ENCODE measurements around the gene HYAL4.
"Not testable (repeated sequence)": the region's sequence is repeated elsewhere in the genome, so short reads cannot be mapped to it uniquely, and the experiment has no call there.

HYAL4 gene

GRCh38 chr7:123819001-123819400 is 26.0 kb upstream of the HYAL4 start:
- H3K27ac ChIP-seq (ENCODE audit: low read depth, low read length) = no peak overlapping the region
- no peak overlapping the region for H3K4me3 ChIP-seq (ENCODE audit: low read depth in 1 of 5, low read length in 5 of 5)
- no peaks in the 10 kb centered on the region for H3K9me3 ChIP-seq (ENCODE audit: control insufficient read depth in 5 of 5, low read length in 5 of 5)
- no peaks in the 10 kb centered on the region for H3K36me3 ChIP-seq (ENCODE audit: control insufficient read depth in 5 of 5, insufficient read depth in 5 of 5, low read length in 5 of 5)
- no peaks in the 10 kb centered on the region for H3K27me3 ChIP-seq (ENCODE audit: control insufficient read depth in 5 of 5, insufficient read depth in 4 of 5, low read length in 5 of 5)
- no peak overlapping the region for H3K9ac ChIP-seq (ENCODE audit: low read length in 5 of 5)
- H3K4me1 ChIP-seq (ENCODE audit: control insufficient read depth in 5 of 5, insufficient read depth in 5 of 5, low read length in 5 of 5) = no peaks in the 10 kb centered on the region

- not testable (repeated sequence) for H3K27me3 ChIP-seq (ENCODE audit: control insufficient read depth in 5 of 5, insufficient read depth in 4 of 5, low read length in 5 of 5); H3K4me1 ChIP-seq (ENCODE audit: control insufficient read depth in 5 of 5, insufficient read depth in 5 of 5, low read length in 5 of 5); H3K9ac ChIP-seq (ENCODE audit: low read length in 5 of 5); H3K9me3 ChIP-seq (ENCODE audit: control insufficient read depth in 5 of 5, low read length in 5 of 5); H3K27ac ChIP-seq (ENCODE audit: low read depth, low read length); H3K36me3 ChIP-seq (ENCODE audit: control insufficient read depth in 5 of 5, insufficient read depth in 5 of 5, low read length in 5 of 5); H3K4me3 ChIP-seq (ENCODE audit: low read depth in 1 of 5, low read length in 5 of 5)
These were observed 25.2 kb upstream of the HYAL4 start for GRCh38 chr7:123819795-123820194.

GRCh38 chr7:123820864-123821263 is 24.1 kb upstream of the HYAL4 start:
- Histone ChIP-seq H3K9me3 (ENCODE audit: control insufficient read depth in 5 of 5, low read length in 5 of 5) (no peaks in the 10 kb centered on the region), H3K36me3 (ENCODE audit: control insufficient read depth in 5 of 5, insufficient read depth in 5 of 5, low read length in 5 of 5) (no peaks in the 10 kb centered on the region), H3K27me3 (ENCODE audit: control insufficient read depth in 5 of 5, insufficient read depth in 4 of 5, low read length in 5 of 5) (no peaks in the 10 kb centered on the region), H3K4me1 (ENCODE audit: control insufficient read depth in 5 of 5, insufficient read depth in 5 of 5, low read length in 5 of 5) (no peaks in the 10 kb centered on the region), H3K9ac (ENCODE audit: low read length in 5 of 5) (no peak overlapping the region), H3K27ac (ENCODE audit: low read depth, low read length) (no peak overlapping the region), H3K4me3 (ENCODE audit: low read depth in 1 of 5, low read length in 5 of 5) (no peak overlapping the region)

- H3K27ac ChIP-seq (ENCODE audit: low read depth, low read length) = no peak overlapping the region
- no peaks in the 10 kb centered on the region for H3K4me1 ChIP-seq (ENCODE audit: control insufficient read depth in 5 of 5, insufficient read depth in 5 of 5, low read length in 5 of 5)
- H3K27me3 ChIP-seq (ENCODE audit: control insufficient read depth in 5 of 5, insufficient read depth in 4 of 5, low read length in 5 of 5) = no peaks in the 10 kb centered on the region
- H3K9ac ChIP-seq (ENCODE audit: low read length in 5 of 5) = no peak overlapping the region
- H3K36me3 ChIP-seq (ENCODE audit: control insufficient read depth in 5 of 5, insufficient read depth in 5 of 5, low read length in 5 of 5) = no peaks in the 10 kb centered on the region
- H3K4me3 ChIP-seq (ENCODE audit: low read depth in 1 of 5, low read length in 5 of 5) = no peak overlapping the region
- no peaks in the 10 kb centered on the region for H3K9me3 ChIP-seq (ENCODE audit: control insufficient read depth in 5 of 5, low read length in 5 of 5)
These were observed 23.6 kb upstream of the HYAL4 start for GRCh38 chr7:123821320-123821719.

GRCh38 chr7:123823898-123824753 is 20.8 kb upstream of the HYAL4 start:
- Histone ChIP-seq H3K4me3 (ENCODE audit: low read depth in 1 of 5, low read length in 5 of 5) (no peak overlapping the region), H3K27me3 (ENCODE audit: control insufficient read depth in 5 of 5, insufficient read depth in 4 of 5, low read length in 5 of 5) (no peaks in the 10 kb centered on the region), H3K9ac (ENCODE audit: low read length in 5 of 5) (no peak overlapping the region), H3K4me1 (ENCODE audit: control insufficient read depth in 5 of 5, insufficient read depth in 5 of 5, low read length in 5 of 5) (no peaks in the 10 kb centered on the region), H3K27ac (ENCODE audit: low read depth, low read length) (no peak overlapping the region), H3K36me3 (ENCODE audit: control insufficient read depth in 5 of 5, insufficient read depth in 5 of 5, low read length in 5 of 5) (no peaks in the 10 kb centered on the region), H3K9me3 (ENCODE audit: control insufficient read depth in 5 of 5, low read length in 5 of 5) (no peaks in the 10 kb centered on the region)

- H3K36me3 ChIP-seq (ENCODE audit: control insufficient read depth in 5 of 5, insufficient read depth in 5 of 5, low read length in 5 of 5) = no peaks in the 10 kb centered on the region
- H3K9ac ChIP-seq (ENCODE audit: low read length in 5 of 5) = no peak overlapping the region
- H3K9me3 ChIP-seq (ENCODE audit: control insufficient read depth in 5 of 5, low read length in 5 of 5) = no peaks in the 10 kb centered on the region
- no peak overlapping the region for H3K27ac ChIP-seq (ENCODE audit: low read depth, low read length)
- no peak overlapping the region for H3K4me3 ChIP-seq (ENCODE audit: low read depth in 1 of 5, low read length in 5 of 5)
- no peaks in the 10 kb centered on the region for H3K4me1 ChIP-seq (ENCODE audit: control insufficient read depth in 5 of 5, insufficient read depth in 5 of 5, low read length in 5 of 5)
- H3K27me3 ChIP-seq (ENCODE audit: control insufficient read depth in 5 of 5, insufficient read depth in 4 of 5, low read length in 5 of 5) = no peaks in the 10 kb centered on the region
These were observed 20.3 kb upstream of the HYAL4 start for GRCh38 chr7:123824754-123825067.

- Histone ChIP-seq H3K9ac (ENCODE audit: low read length in 5 of 5) (no peak overlapping the region), H3K27me3 (ENCODE audit: control insufficient read depth in 5 of 5, insufficient read depth in 4 of 5, low read length in 5 of 5) (no peaks in the 10 kb centered on the region), H3K36me3 (ENCODE audit: control insufficient read depth in 5 of 5, insufficient read depth in 5 of 5, low read length in 5 of 5) (no peaks in the 10 kb centered on the region), H3K9me3 (ENCODE audit: control insufficient read depth in 5 of 5, low read length in 5 of 5) (no peaks in the 10 kb centered on the region), H3K27ac (ENCODE audit: low read depth, low read length) (no peak overlapping the region), H3K4me3 (ENCODE audit: low read depth in 1 of 5, low read length in 5 of 5) (no peak overlapping the region), H3K4me1 (ENCODE audit: control insufficient read depth in 5 of 5, insufficient read depth in 5 of 5, low read length in 5 of 5) (no peaks in the 10 kb centered on the region)
These were observed 16.2 kb upstream of the HYAL4 start for GRCh38 chr7:123828805-123829204.

GRCh38 chr7:123836656-123837055 is 8.3 kb upstream of the HYAL4 start:
- Histone ChIP-seq H3K36me3 (ENCODE audit: control insufficient read depth in 5 of 5, insufficient read depth in 5 of 5, low read length in 5 of 5) (no peaks in the 10 kb centered on the region), H3K9ac (ENCODE audit: low read length in 5 of 5) (no peak overlapping the region), H3K9me3 (ENCODE audit: control insufficient read depth in 5 of 5, low read length in 5 of 5) (no peaks in the 10 kb centered on the region), H3K4me3 (ENCODE audit: low read depth in 1 of 5, low read length in 5 of 5) (no peak overlapping the region), H3K27ac (ENCODE audit: low read depth, low read length) (no peak overlapping the region), H3K27me3 (ENCODE audit: control insufficient read depth in 5 of 5, insufficient read depth in 4 of 5, low read length in 5 of 5) (no peaks in the 10 kb centered on the region), H3K4me1 (ENCODE audit: control insufficient read depth in 5 of 5, insufficient read depth in 5 of 5, low read length in 5 of 5) (no peaks in the 10 kb centered on the region)

- H3K9me3 ChIP-seq (ENCODE audit: control insufficient read depth in 5 of 5, low read length in 5 of 5); H3K27ac ChIP-seq (ENCODE audit: low read depth, low read length); H3K27me3 ChIP-seq (ENCODE audit: control insufficient read depth in 5 of 5, insufficient read depth in 4 of 5, low read length in 5 of 5); H3K36me3 ChIP-seq (ENCODE audit: control insufficient read depth in 5 of 5, insufficient read depth in 5 of 5, low read length in 5 of 5); H3K4me3 ChIP-seq (ENCODE audit: low read depth in 1 of 5, low read length in 5 of 5); H3K9ac ChIP-seq (ENCODE audit: low read length in 5 of 5); H3K4me1 ChIP-seq (ENCODE audit: control insufficient read depth in 5 of 5, insufficient read depth in 5 of 5, low read length in 5 of 5): not testable (repeated sequence)
These were observed 5.9 kb upstream of the HYAL4 start for GRCh38 chr7:123839106-123839505.

GRCh38 chr7:123844142-123844541 is 827 bp upstream of the HYAL4 start:
- H3K9ac ChIP-seq (ENCODE audit: low read length in 5 of 5); H3K27ac ChIP-seq (ENCODE audit: low read depth, low read length); H3K9me3 ChIP-seq (ENCODE audit: control insufficient read depth in 5 of 5, low read length in 5 of 5); H3K27me3 ChIP-seq (ENCODE audit: control insufficient read depth in 5 of 5, insufficient read depth in 4 of 5, low read length in 5 of 5); H3K4me3 ChIP-seq (ENCODE audit: low read depth in 1 of 5, low read length in 5 of 5); H3K36me3 ChIP-seq (ENCODE audit: control insufficient read depth in 5 of 5, insufficient read depth in 5 of 5, low read length in 5 of 5): not testable (repeated sequence)
- H3K4me1 ChIP-seq (ENCODE audit: control insufficient read depth in 5 of 5, insufficient read depth in 5 of 5, low read length in 5 of 5) = peaks cover 0 to 13% (median 3%) of the 10 kb centered on the region in 5 donors
